Neural cell (in vitro differentiated cells): ENCODE data around the gene OLFM4. TPM values are rescaled to one million over a fixed set of nuclear protein-coding genes. Genes with fewer than 3 reads are reported as not detected.
A peak's percentile ranks its signal among the peaks of the same experiment; 100 is the strongest.

Experiments used
- H2AFZ ChIP-seq: fragments of 200-600, 300-800 bp; sonication (generic), shearing (Covaris generic); 2 replicates; pipeline ENCODE4 v1.6.0; 2014; ENCODE audit warnings: low read depth, mild to moderate bottlenecking, antibody characterized with exemption, low read length, moderate library complexity
- H3F3A ChIP-seq: fragments of 200-600 bp; shearing (Covaris generic); 2 replicates; pipeline ENCODE4 v1.6.1; 2016; ENCODE audit warnings: mild to moderate bottlenecking, moderate library complexity, mixed read lengths, antibody characterized with exemption, low read length; ENCODE audit not compliant: insufficient read depth, poor library complexity, severe bottlenecking
- H3K27ac ChIP-seq: fragments of 200-600, 300-800 bp; sonication (generic), shearing (Covaris generic); 2 replicates; pipeline ENCODE4 v1.5.1; 2014; ENCODE audit warnings: mild to moderate bottlenecking, low read length, moderate library complexity
- H3K27me3 ChIP-seq: fragments of 300-800, 200-600 bp; sonication (generic), shearing (Covaris generic); 2 replicates; pipeline ENCODE4 v1.6.0; 2014; ENCODE audit warnings: mild to moderate bottlenecking, low read depth, low read length, moderate library complexity; ENCODE audit not compliant: insufficient read depth
- H3K36me3 ChIP-seq: fragments of 300-800, 200-600 bp; sonication (generic), shearing (Covaris generic); 2 replicates; pipeline ENCODE4 v1.5.1; 2014; ENCODE audit warnings: mild to moderate bottlenecking, antibody characterized with exemption, low read length, moderate library complexity; ENCODE audit not compliant: insufficient read depth
- H3K4me2 ChIP-seq: fragments of 300-800, 200-600 bp; sonication (generic), shearing (Covaris generic); 2 replicates; pipeline ENCODE4 v1.6.0; 2014; ENCODE audit warnings: mild to moderate bottlenecking, low read length
- H3K4me3 ChIP-seq: fragments of 300-800, 200-600 bp; sonication (generic), shearing (Covaris generic); 2 replicates; pipeline ENCODE4 v1.5.1; 2014; ENCODE audit warnings: mild to moderate bottlenecking, low read length, moderate library complexity
- H3K79me2 ChIP-seq: fragments of 200-600 bp; shearing (Covaris generic); replicated peaks from 2 replicates; pipeline ENCODE4 v1.6.0; 2014; ENCODE audit warnings: mild to moderate bottlenecking, low read length, moderate library complexity; ENCODE audit not compliant: insufficient read depth
- H3K9ac ChIP-seq: fragments of 300-800, 200-600 bp; sonication (generic), shearing (Covaris generic); 2 replicates; pipeline ENCODE4 v1.6.1; 2016; ENCODE audit warnings: mild to moderate bottlenecking, low read length, mixed read lengths
- H3K9me2 ChIP-seq: fragments of 200-600 bp; shearing (Covaris generic); 2 replicates; pipeline ENCODE4 v1.6.1; 2016; ENCODE audit warnings: mild to moderate bottlenecking, low read length, mixed read lengths; ENCODE audit not compliant: insufficient read depth
- H3K9me3 ChIP-seq: fragments of 200-600, 300-800 bp; sonication (generic), shearing (Covaris generic); 2 replicates; pipeline ENCODE4 v1.6.1; 2016; ENCODE audit warnings: mild to moderate bottlenecking, mixed run types, low read length, moderate library complexity, mixed read lengths
- H4K20me1 ChIP-seq: fragments of 200-600 bp; shearing (Covaris generic); 2 replicates; pipeline ENCODE4 v1.6.1; 2016; ENCODE audit warnings: mild to moderate bottlenecking, mixed run types; ENCODE audit not compliant: insufficient read depth
- EP300 ChIP-seq: fragments of 450-650 bp; conservative IDR thresholded peaks from 2 replicates; pipeline ENCODE4 v1.6.1; 2014; ENCODE audit warnings: antibody characterized with exemption, mild to moderate bottlenecking, moderate library complexity; ENCODE audit not compliant: poor library complexity, severe bottlenecking
- EZH2 ChIP-seq: fragments of 200-600, 300-800 bp; shearing (Covaris generic), sonication (generic); IDR thresholded peaks from 2 replicates; pipeline ENCODE4 v1.6.1; 2014; ENCODE audit warnings: antibody characterized with exemption, low read length, borderline replicate concordance, mild to moderate bottlenecking; ENCODE audit not compliant: insufficient read depth, poor library complexity, severe bottlenecking
- MXI1 ChIP-seq: fragments of 450-650 bp; conservative IDR thresholded peaks from 2 replicates; pipeline ENCODE4 v1.6.1; 2014; ENCODE audit warnings: antibody characterized with exemption, mild to moderate bottlenecking; ENCODE audit not compliant: poor library complexity, severe bottlenecking
- POLR2AphosphoS5 ChIP-seq: IDR thresholded peaks from 2 replicates; pipeline ENCODE4 v1.6.1; 2012
- RAD21 ChIP-seq: fragments of 450-650 bp; conservative IDR thresholded peaks from 2 replicates; pipeline ENCODE4 v1.6.1; 2014; ENCODE audit warnings: antibody characterized with exemption, mild to moderate bottlenecking, moderate library complexity
- SMC3 ChIP-seq: fragments of 450-650 bp; conservative IDR thresholded peaks from 2 replicates; pipeline ENCODE4 v1.6.1; 2014; ENCODE audit warnings: antibody characterized with exemption, mild to moderate bottlenecking, moderate library complexity; ENCODE audit not compliant: poor library complexity
- TAF1 ChIP-seq: IDR thresholded peaks from 2 replicates; pipeline ENCODE4 v1.6.1; 2012; ENCODE audit warnings: low read depth
- polyA plus RNA-seq: library from polyadenylated mRNA; depleted of rRNA; stranded (reverse); fragments of >200 nt; gene quantifications from 2 replicates; pipeline ENCODE4 v1.2.3, GENCODE V29; 2014
- TF ChIP-seq, protein P1 (sequence below): IDR thresholded peaks from 2 replicates; pipeline ENCODE4 v1.6.1; 2012; ENCODE audit warnings: borderline replicate concordance
- TF ChIP-seq, protein P2 (sequence below): fragments of 450-650 bp; IDR thresholded peaks from 2 replicates; pipeline ENCODE4 v1.5.1; 2014; ENCODE audit warnings: antibody characterized with exemption, mild to moderate bottlenecking, moderate library complexity; ENCODE audit not compliant: poor library complexity, severe bottlenecking

OLFM4 gene
- polyA plus RNA-seq, 1 donor from 2014 or later: 0.46 TPM

DNA sequence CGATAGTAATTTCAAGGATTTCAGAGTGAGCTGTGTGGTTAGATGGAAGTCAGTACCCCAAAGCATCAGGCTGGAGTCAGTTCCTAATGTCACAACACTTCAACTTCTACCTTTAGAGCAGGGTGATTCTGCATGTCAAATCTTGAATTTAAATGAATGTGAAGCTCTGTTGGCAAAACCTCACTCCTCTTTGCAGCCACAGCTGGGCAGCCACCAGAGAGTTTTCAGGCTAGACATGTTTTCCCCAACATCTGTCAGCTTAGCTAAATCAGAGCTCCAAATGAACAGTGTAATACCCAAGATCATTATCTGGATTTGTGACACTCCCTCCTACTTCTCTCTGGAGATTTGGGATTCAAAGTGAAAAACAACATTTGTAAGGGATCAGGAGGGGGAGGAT lies 33.7 kb upstream of the OLFM4 start:
- Histone ChIP-seq H3K9ac (no peak overlapping the region), H2AFZ (no peak overlapping the region), H3K27ac (no peak overlapping the region), H3K79me2 (no peaks in the 10 kb centered on the region), H3K9me3 (no peaks in the 10 kb centered on the region), H3K36me3 (no peaks in the 10 kb centered on the region), H3F3A (peaks cover 4% of the 10 kb centered on the region), H3K4me2 (no peak overlapping the region), H4K20me1 (no peaks in the 10 kb centered on the region), H3K27me3 (no peaks in the 10 kb centered on the region), H3K4me3 (peak overlapping the region; percentile 33), H3K9me2 (no peaks in the 10 kb centered on the region)
- TF ChIP-seq POLR2AphosphoS5: peak; percentile 84
- TF ChIP-seq, protein P1, sequence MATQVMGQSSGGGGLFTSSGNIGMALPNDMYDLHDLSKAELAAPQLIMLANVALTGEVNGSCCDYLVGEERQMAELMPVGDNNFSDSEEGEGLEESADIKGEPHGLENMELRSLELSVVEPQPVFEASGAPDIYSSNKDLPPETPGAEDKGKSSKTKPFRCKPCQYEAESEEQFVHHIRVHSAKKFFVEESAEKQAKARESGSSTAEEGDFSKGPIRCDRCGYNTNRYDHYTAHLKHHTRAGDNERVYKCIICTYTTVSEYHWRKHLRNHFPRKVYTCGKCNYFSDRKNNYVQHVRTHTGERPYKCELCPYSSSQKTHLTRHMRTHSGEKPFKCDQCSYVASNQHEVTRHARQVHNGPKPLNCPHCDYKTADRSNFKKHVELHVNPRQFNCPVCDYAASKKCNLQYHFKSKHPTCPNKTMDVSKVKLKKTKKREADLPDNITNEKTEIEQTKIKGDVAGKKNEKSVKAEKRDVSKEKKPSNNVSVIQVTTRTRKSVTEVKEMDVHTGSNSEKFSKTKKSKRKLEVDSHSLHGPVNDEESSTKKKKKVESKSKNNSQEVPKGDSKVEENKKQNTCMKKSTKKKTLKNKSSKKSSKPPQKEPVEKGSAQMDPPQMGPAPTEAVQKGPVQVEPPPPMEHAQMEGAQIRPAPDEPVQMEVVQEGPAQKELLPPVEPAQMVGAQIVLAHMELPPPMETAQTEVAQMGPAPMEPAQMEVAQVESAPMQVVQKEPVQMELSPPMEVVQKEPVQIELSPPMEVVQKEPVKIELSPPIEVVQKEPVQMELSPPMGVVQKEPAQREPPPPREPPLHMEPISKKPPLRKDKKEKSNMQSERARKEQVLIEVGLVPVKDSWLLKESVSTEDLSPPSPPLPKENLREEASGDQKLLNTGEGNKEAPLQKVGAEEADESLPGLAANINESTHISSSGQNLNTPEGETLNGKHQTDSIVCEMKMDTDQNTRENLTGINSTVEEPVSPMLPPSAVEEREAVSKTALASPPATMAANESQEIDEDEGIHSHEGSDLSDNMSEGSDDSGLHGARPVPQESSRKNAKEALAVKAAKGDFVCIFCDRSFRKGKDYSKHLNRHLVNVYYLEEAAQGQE: peak; percentile 62
- TF ChIP-seq EP300: peak; percentile 93
- TF ChIP-seq, protein P2, sequence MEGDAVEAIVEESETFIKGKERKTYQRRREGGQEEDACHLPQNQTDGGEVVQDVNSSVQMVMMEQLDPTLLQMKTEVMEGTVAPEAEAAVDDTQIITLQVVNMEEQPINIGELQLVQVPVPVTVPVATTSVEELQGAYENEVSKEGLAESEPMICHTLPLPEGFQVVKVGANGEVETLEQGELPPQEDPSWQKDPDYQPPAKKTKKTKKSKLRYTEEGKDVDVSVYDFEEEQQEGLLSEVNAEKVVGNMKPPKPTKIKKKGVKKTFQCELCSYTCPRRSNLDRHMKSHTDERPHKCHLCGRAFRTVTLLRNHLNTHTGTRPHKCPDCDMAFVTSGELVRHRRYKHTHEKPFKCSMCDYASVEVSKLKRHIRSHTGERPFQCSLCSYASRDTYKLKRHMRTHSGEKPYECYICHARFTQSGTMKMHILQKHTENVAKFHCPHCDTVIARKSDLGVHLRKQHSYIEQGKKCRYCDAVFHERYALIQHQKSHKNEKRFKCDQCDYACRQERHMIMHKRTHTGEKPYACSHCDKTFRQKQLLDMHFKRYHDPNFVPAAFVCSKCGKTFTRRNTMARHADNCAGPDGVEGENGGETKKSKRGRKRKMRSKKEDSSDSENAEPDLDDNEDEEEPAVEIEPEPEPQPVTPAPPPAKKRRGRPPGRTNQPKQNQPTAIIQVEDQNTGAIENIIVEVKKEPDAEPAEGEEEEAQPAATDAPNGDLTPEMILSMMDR: no peak

DNA sequence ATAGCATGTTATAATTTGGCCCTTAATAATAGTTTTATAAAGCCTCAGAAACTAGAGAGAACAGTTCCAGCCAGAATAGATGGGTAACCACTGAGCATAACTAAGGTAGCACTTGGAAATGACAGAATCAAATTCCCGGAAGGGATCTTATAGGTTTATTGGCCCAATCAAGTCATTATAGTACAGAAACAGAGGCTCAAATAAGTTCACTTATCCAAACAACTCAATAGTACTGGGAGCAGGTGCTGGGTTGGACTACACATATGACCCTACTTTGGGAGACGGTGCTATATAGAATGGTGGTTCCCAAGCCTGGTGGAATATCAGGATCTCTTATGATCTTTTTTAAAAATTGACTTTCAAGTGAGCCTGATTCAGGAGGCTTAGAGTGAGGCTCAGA lies 32.7 kb upstream of the OLFM4 start:
- TF ChIP-seq, protein P1: no peak
- no peak for TF ChIP-seq TAF1
- no peak for TF ChIP-seq RAD21
- TF ChIP-seq, protein P2: no peak
- TF ChIP-seq SMC3: no peak
- TF ChIP-seq EP300: no peak
- no peak for TF ChIP-seq MXI1
- no peak for TF ChIP-seq EZH2
- no peak for TF ChIP-seq POLR2AphosphoS5
- Histone ChIP-seq H3K79me2 (no peaks in the 10 kb centered on the region), H2AFZ (no peak overlapping the region), H3K9me3 (no peaks in the 10 kb centered on the region), H3K27me3 (no peaks in the 10 kb centered on the region), H3K4me2 (no peak overlapping the region), H3K9ac (no peak overlapping the region), H3K9me2 (no peaks in the 10 kb centered on the region), H3K36me3 (no peaks in the 10 kb centered on the region), H4K20me1 (no peaks in the 10 kb centered on the region), H3K4me3 (no peak overlapping the region), H3K27ac (no peak overlapping the region), H3F3A (peaks cover 4% of the 10 kb centered on the region)
